T-cell (primary cell): Measurements from ENCODE around the gene VWF. TPM values are rescaled to one million over a fixed set of nuclear protein-coding genes. Genes with fewer than 3 reads are reported as not detected.

Experiments
- ATAC-seq, 4 experiments: fragments of 200-7000 bp in 3 of 4; fragments of 150-1000 bp in 1 of 4; cut with Tn5 transposase; replicated peaks in 1 of 4; 1 replicate in 3 of 4; 2 replicates in 1 of 4; pipeline ENCODE4 v1.10.0; 2021; ENCODE audit warnings: moderate library complexity in 3 of 4, mild to moderate bottlenecking in 2 of 4, moderate number of reproducible peaks in 1 of 4
- CTCF ChIA-PET, 2 donors: fragments of 300-600 bp; sonication (Branson Sonifier 250); formaldehyde crosslinking; loops; one replicate each; lab custom pipeline; 2022; ENCODE audit warnings: antibody characterized with exemption in 2 of 2; lab: Charles Lee
- POLR2A ChIA-PET, 2 donors: fragments of 300-600 bp; sonication (Branson Sonifier 250); formaldehyde crosslinking; loops; one replicate each; lab custom pipeline; 2022; ENCODE audit warnings: antibody characterized with exemption in 2 of 2; lab: Charles Lee
- DNase-seq, 35 experiments: peaks; one replicate each; pipeline versions ENCODE4 v3.0.0 to v3.0.0-alpha.2; 2013 to 2023
- H3K27ac ChIP-seq: one replicate; pipeline ENCODE4 v1.5.1; 2013; ENCODE audit warnings: low read length
- H3K27me3 ChIP-seq, 2 experiments: replicated peaks in 1 of 2; 1 replicate in 1 of 2; 2 replicates in 1 of 2; pipeline versions ENCODE4 v1.6.1 to v1.7.0; 2013; ENCODE audit warnings: low read length in 1 of 2, mixed read lengths in 1 of 2; ENCODE audit not compliant: control insufficient read depth in 2 of 2, insufficient read depth in 2 of 2; ENCODE audit errors: extremely low read depth in 1 of 2
- H3K36me3 ChIP-seq, 2 donors: 1 replicate in 1 of 2; 2 replicates in 1 of 2; pipeline versions ENCODE4 v1.6.1 to v1.7.0; 2013; ENCODE audit warnings: low read length in 1 of 2; ENCODE audit not compliant: control insufficient read depth in 2 of 2, insufficient read depth in 1 of 2; ENCODE audit errors: extremely low read depth in 1 of 2
- H3K4me1 ChIP-seq, 2 experiments: 1 replicate in 1 of 2; 2 replicates in 1 of 2; pipeline versions ENCODE4 v1.6.1 to v1.7.0; 2013; ENCODE audit warnings: low read length in 2 of 2, mixed read lengths in 1 of 2; ENCODE audit not compliant: insufficient read depth in 2 of 2, control insufficient read depth in 1 of 2; ENCODE audit errors: extremely low read depth in 1 of 2
- H3K4me3 ChIP-seq, 2 donors: 1 replicate in 1 of 2; 2 replicates in 1 of 2; pipeline versions ENCODE4 v1.5.1 to v1.7.0; 2013; ENCODE audit warnings: mild to moderate bottlenecking in 2 of 2, low read length in 1 of 2, moderate library complexity in 1 of 2; ENCODE audit not compliant: control insufficient read depth in 1 of 2; ENCODE audit errors: extremely low read depth in 1 of 2
- H3K9me3 ChIP-seq: 2 replicates; pipeline ENCODE4 v1.7.0; 2013
- H3K27ac Mint-ChIP-seq, 2 donors: one replicate each; pipeline ENCODE4 v1.8.0; 2020 to 2021; ENCODE audit warnings: mild to moderate bottlenecking in 2 of 2, mixed read lengths in 2 of 2
- H3K27me3 Mint-ChIP-seq, 2 donors: one replicate each; pipeline ENCODE4 v1.8.0; 2021 to 2022; ENCODE audit warnings: mixed read lengths in 2 of 2
- H3K36me3 Mint-ChIP-seq: one replicate; pipeline ENCODE4 v1.8.0; 2021; ENCODE audit warnings: mixed read lengths
- H3K4me1 Mint-ChIP-seq, 3 donors: one replicate each; pipeline ENCODE4 v1.8.0; 2020 to 2022; ENCODE audit warnings: mixed read lengths in 3 of 3, mild to moderate bottlenecking in 1 of 3
- H3K4me3 Mint-ChIP-seq, 3 donors: one replicate each; pipeline ENCODE4 v1.8.0; 2020 to 2022; ENCODE audit warnings: mild to moderate bottlenecking in 3 of 3, mixed read lengths in 3 of 3, moderate library complexity in 3 of 3
- H3K9me3 Mint-ChIP-seq, 3 donors: one replicate each; pipeline ENCODE4 v1.8.0; 2020 to 2022; ENCODE audit warnings: mixed read lengths in 3 of 3
- WGBS: methylation state at CpG from one replicate; pipeline ENCODE4 v1.1.5; 2013; ENCODE audit warnings: missing lambda C conversion rate; ENCODE audit not compliant: insufficient coverage; 5-methylcytosine and 5-hydroxymethylcytosine counted together
- total RNA-seq, 35 experiments: library from RNA in 6 of 35; stranded (reverse) in 6 of 35; fragments of 120-200 nt in 1 of 35; gene quantifications; one replicate each; pipeline versions ENCODE4 v1.2.1 to v1.2.4 and lab custom pipeline; 2013 to 2026

VWF gene
- total RNA-seq, 5 donors from 2014 or later (not counting 1 experiment from before 2014, with no cell fraction given), result 0.13 to 0.90 (median 0.74) TPM; not detected in 1

DNA sequence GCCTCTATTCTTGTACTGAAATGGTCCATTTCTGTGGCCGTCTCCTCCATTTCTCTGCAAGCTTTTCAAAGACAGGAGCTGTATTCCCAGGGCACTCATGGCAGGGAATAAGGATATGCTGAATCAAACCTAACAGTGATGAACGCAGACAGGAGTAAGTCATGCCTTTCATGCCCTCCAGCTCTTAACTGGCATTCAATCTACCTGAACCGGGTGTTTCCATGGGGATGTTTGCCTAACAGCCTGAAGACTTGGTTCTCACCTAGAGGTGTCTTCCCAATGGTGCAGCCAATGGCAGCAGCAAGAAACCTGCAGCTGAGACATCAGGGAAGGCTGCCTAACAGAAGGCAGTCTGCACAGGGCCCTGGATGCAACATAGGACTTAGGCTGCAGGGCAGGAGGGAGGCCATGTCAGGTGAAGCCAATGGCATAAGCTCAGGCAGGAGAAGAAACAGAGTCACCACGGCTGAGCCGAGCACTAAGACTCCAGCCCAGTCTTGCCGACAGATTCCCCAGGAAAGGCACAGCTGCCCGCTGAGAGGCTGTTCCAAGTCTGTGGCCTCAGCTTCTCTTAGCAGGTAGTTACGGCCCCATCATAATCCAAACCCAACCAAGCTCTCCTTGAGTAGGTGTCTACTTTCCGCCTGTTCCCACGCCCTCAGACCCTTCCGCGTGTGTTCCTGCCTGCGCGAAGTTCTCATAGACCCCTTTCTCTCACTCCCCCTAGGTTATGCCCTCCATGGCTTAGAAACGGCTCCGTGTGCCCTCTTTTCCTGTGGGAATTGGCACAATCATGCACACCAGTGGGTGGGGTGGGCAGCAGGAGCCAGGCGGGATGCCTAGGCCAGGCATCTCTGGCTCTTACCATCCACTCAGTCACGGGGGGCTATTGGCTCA is 44.1 kb downstream of the VWF start:
- Mint-ChIP-seq H3K27ac (peak overlapping the region; percentile 17 to 28), H3K36me3 (no peaks in the 10 kb centered on the region), H3K9me3 (no peaks in the 10 kb centered on the region), H3K4me3 (no peak overlapping the region), H3K4me1 (peaks cover 6 to 12% (median 11%) of the 10 kb centered on the region in 3 donors), H3K27me3 (peaks cover 11 to 30% of the 10 kb centered on the region in 2 donors)
- Histone ChIP-seq H3K9me3 (no peaks in the 10 kb centered on the region), H3K4me3 (no peak overlapping the region), H3K36me3 (no peaks in the 10 kb centered on the region), H3K4me1 (peaks cover 5 to 7% of the 10 kb centered on the region in 2 experiments), H3K27me3 (peaks cover 0 to 38% of the 10 kb centered on the region in 2 experiments), H3K27ac (no peak overlapping the region)
- ChIA-PET POLR2A (interaction anchor here in 1 of 2 donors (0.5 kb wide), 1 partner anchor 532 kb away, joined by 11 read pairs; no protein-coding TSS in a partner anchor), CTCF (no interaction called here)
- DNase-seq, result no peak
- ATAC-seq, result no peak
- 83% methylated on average over 10 of the region's 18 CpGs for WGBS

DNA sequence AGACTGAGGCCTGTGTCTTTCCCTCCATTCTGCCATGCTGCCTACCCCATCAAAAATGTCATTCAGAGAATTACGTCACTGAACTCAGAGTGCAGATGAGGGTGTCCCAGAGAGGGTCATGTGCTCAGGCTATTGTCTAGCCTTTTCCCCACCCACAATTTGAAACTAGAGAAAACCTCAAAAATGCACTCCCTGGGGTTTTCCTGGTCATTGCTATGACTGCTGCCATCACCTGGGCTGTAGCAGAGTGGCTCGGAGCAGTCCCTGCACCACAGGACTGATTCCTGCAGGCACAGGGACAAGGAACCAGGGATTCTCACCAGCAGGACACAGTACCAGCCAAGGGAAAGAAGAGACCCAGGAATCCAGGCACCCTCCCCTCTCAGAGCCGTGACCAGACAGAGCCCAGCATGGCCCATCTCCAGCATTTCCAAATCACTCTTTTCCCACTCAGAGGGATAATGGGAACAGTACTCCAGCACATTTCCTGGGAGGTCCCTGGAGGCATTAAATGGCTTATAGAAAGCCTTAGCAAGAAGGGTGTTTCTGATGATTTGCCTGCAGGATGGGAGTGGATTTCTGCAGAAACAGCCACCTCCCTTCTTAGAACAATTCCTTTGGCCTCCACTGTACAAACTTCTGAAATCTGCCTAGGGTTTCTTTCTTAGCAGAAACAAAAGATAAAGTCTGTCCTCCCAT is 45.9 kb downstream of the VWF start:
- ChIA-PET CTCF (no interaction called here), POLR2A (no interaction called here)
- H3K27me3 ChIP-seq, result peaks cover 0 to 39% of the 10 kb centered on the region in 2 experiments
- H3K4me3 ChIP-seq, result no peak overlapping the region
- H3K4me1 Mint-ChIP-seq, result peaks cover 22 to 27% (median 27%) of the 10 kb centered on the region in 3 donors
- no peaks in the 10 kb centered on the region for H3K9me3 Mint-ChIP-seq
- H3K27me3 Mint-ChIP-seq, result peaks cover 11 to 45% of the 10 kb centered on the region in 2 donors
- H3K9me3 ChIP-seq, result no peaks in the 10 kb centered on the region
- H3K4me3 Mint-ChIP-seq, result no peak overlapping the region
- ATAC-seq (no peak), DNase-seq (no peak)
- 73% methylated on average over 1 of the region's 3 CpGs for WGBS
- H3K27ac ChIP-seq, result no peak overlapping the region
- peaks cover 13 to 20% of the 10 kb centered on the region in 2 experiments for H3K4me1 ChIP-seq
- no peak overlapping the region for H3K27ac Mint-ChIP-seq
- H3K36me3 Mint-ChIP-seq, result no peaks in the 10 kb centered on the region
- no peaks in the 10 kb centered on the region for H3K36me3 ChIP-seq

DNA sequence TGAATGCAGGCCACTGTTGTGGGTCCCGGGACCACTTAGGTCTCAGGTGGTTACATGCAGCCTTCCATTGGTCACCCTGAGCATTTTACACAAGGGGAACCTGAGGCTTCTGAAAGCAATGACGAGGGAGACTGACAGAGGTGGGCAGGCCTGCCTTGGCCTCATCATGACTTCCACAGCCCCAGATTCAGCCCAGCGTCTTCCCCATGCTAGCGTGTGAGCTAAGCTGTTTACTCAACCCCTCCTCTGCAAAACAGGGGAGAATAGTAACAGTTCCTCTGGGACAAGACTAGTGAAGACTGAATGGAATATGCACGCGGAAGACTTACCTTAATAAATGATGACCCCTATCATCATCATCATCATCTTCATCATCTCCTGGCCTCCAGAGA is 46.8 kb downstream of the VWF start:
- H3K36me3 Mint-ChIP-seq, result no peaks in the 10 kb centered on the region
- CTCF ChIA-PET, result no interaction called here
- Histone ChIP-seq H3K27me3 (peaks cover 0 to 39% of the 10 kb centered on the region in 2 experiments), H3K4me1 (peaks cover 13 to 20% of the 10 kb centered on the region in 2 experiments), H3K4me3 (no peak overlapping the region), H3K36me3 (no peaks in the 10 kb centered on the region), H3K27ac (no peak overlapping the region), H3K9me3 (no peaks in the 10 kb centered on the region)
- peaks cover 22 to 27% (median 27%) of the 10 kb centered on the region in 3 donors for H3K4me1 Mint-ChIP-seq
- POLR2A ChIA-PET, result no interaction called here
- peaks cover 11 to 45% of the 10 kb centered on the region in 2 donors for H3K27me3 Mint-ChIP-seq
- 94% methylated on average over 5 of the region's 6 CpGs for WGBS
- no peak for DNase-seq
- H3K27ac Mint-ChIP-seq, result no peak overlapping the region
- H3K9me3 Mint-ChIP-seq, result no peaks in the 10 kb centered on the region
- H3K4me3 Mint-ChIP-seq, result no peak overlapping the region
- ATAC-seq, result no peak

DNA sequence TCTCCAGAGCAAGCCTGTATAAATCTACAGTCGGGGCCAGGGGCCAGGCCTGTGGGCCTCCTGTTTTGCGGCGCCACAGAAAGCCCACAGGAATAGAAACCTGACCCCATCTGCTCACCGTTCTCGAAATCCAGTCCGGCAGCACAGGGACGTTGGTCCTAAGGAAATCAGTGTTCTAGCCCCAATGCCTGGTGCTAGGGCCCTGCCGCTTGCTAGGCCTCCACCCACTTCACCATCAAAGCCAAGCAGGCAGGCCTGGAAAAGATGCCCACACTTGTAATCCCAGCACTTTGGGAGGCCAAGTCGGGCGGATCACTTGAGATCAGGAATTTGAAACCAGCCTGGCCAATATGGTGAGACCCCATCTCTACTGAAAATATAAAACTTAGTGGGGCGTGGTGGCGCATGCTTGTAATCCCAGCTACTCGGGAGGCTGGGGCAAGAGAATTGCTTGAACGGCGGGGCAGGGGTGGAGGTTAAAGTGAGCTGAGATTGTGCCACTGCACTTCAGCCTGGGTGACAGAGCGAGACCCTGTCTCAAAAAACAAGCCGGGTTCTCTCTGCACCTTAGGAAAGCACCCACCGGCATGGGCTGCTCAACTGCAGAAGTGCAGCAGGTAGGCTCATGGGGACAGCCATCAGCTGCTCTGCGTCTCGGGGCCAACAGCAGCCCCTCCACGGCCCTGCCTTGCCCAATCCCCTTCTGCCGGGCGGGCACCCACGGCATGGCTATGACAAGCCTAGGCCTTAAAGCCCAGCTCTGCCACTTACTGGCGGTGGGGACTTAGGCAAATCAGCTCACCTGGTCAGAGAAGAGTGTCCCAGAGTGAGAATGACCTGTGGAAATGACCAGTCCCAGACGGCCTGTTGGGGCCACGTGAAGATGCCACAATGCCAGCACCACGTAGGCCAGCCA is 47.4 kb downstream of the VWF start:
- Histone ChIP-seq H3K27me3 (peaks cover 0 to 39% of the 10 kb centered on the region in 2 experiments), H3K9me3 (no peaks in the 10 kb centered on the region), H3K36me3 (no peaks in the 10 kb centered on the region), H3K27ac (no peak overlapping the region), H3K4me3 (no peak overlapping the region), H3K4me1 (peaks cover 13 to 20% of the 10 kb centered on the region in 2 experiments)
- Mint-ChIP-seq H3K9me3 (no peaks in the 10 kb centered on the region), H3K27me3 (peaks cover 11 to 45% of the 10 kb centered on the region in 2 donors), H3K36me3 (no peaks in the 10 kb centered on the region), H3K4me3 (no peak overlapping the region), H3K27ac (no peak overlapping the region), H3K4me1 (peaks cover 22 to 27% (median 27%) of the 10 kb centered on the region in 3 donors)
- ATAC-seq (no peak), DNase-seq (no peak)
- WGBS, result 93% methylated on average over 25 of the region's 28 CpGs
- CTCF ChIA-PET, result no interaction called here
- POLR2A ChIA-PET, result no interaction called here

DNA sequence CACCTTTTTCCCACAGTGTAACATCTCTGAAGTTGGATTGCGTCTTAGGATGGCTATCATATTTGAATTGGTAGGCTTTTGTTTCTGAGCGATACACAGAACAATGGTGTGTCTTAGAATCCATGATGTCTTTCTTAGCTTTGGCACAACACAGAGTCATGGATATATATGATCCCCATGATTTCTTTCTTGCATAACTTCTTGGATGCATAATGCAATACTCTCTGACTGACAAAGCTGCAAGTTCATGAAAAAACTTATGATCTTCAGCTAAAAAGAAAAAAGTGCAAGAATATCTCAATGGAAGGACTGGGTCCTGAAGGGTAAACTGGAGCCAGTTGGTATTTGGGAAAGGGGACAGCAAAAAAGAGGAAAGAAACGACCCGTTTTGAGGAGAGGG is 48.1 kb downstream of the VWF start:
- H3K4me3 Mint-ChIP-seq, result peak overlapping the region in 1 of 3 donors; percentile 80

More for the DNA sequence above, 48.1 kb downstream of the VWF start:
- Histone ChIP-seq H3K9me3 (no peaks in the 10 kb centered on the region), H3K36me3 (no peaks in the 10 kb centered on the region), H3K27ac (no peak overlapping the region), H3K4me3 (no peak overlapping the region), H3K27me3 (peaks cover 0 to 39% of the 10 kb centered on the region in 2 experiments), H3K4me1 (peaks cover 13 to 20% of the 10 kb centered on the region in 2 experiments)
- H3K9me3 Mint-ChIP-seq, result no peaks in the 10 kb centered on the region
- ATAC-seq, result no peak
- no peak overlapping the region for H3K27ac Mint-ChIP-seq
- H3K4me1 Mint-ChIP-seq, result peaks cover 22 to 27% (median 27%) of the 10 kb centered on the region in 3 donors
- no peak for DNase-seq
- WGBS, result 90% methylated on average over 3 of the region's 4 CpGs
- ChIA-PET POLR2A (no interaction called here), CTCF (no interaction called here)
- peaks cover 11 to 47% of the 10 kb centered on the region in 2 donors for H3K27me3 Mint-ChIP-seq
- H3K36me3 Mint-ChIP-seq, result no peaks in the 10 kb centered on the region
